GM12872 (cell line): ENCODE data around the gene RALGAPA2.

ENCODE experiments used
- CTCF ChIP-seq: IDR thresholded peaks from 3 replicates; pipeline ENCODE4 v1.5.1; 2011; ENCODE audit warnings: low read depth, mild to moderate bottlenecking, low read length, moderate library complexity; ENCODE audit not compliant: insufficient read depth

Gene RALGAPA2

GRCh38 chr20:20561172-20561571, 151.3 kb downstream of the RALGAPA2 start:
- TF ChIP-seq CTCF: no peak

- no peak for TF ChIP-seq CTCF
Measured at GRCh38 chr20:20557406-20557805, 155.0 kb downstream of the RALGAPA2 start.

- no peak for TF ChIP-seq CTCF
Measured at GRCh38 chr20:20555838-20556237, 156.6 kb downstream of the RALGAPA2 start.

- TF ChIP-seq CTCF: no peak
Measured at GRCh38 chr20:20554951-20555350, 157.5 kb downstream of the RALGAPA2 start.

- TF ChIP-seq CTCF: no peak
Measured at GRCh38 chr20:20553541-20553940, 158.9 kb downstream of the RALGAPA2 start.

GRCh38 chr20:20552076-20552475, 160.4 kb downstream of the RALGAPA2 start:
- no peak for TF ChIP-seq CTCF

- no peak for TF ChIP-seq CTCF
Measured at GRCh38 chr20:20551409-20551808, 161.0 kb downstream of the RALGAPA2 start.

- no peak for TF ChIP-seq CTCF
Measured at GRCh38 chr20:20549704-20550103, 162.7 kb downstream of the RALGAPA2 start.
